Dermis microvascular lymphatic vessel endothelial cell (primary cell): ENCODE data around the gene CDCA3. TPM values are rescaled to one million over a fixed set of nuclear protein-coding genes. Genes with fewer than 3 reads are reported as not detected.

ENCODE experiments used
- DNase-seq, 2 donors: peaks; one replicate each; pipeline versions ENCODE4 v3.0.0 to v3.0.0-alpha.2; 2010; ENCODE audit warnings: low read depth in 2 of 2
- total RNA-seq: library from RNA; depleted of rRNA; stranded (reverse); fragments of >200 nt; gene quantifications from 2 replicates; pipeline ENCODE4 v1.2.1, GENCODE V29; 2014

Gene CDCA3
- total RNA-seq, 1 donor from 2014 or later: 11.8 TPM

GRCh38 chr12:6852651-6853354, 1.7 kb upstream of the CDCA3 start:
- peak in 1 of 2 donors; percentile 56 for DNase-seq

- peak; percentile 99 to 100 for DNase-seq
These were observed 1.0 kb upstream of the CDCA3 start, which contains the start of gene USP5 for GRCh38 chr12:6851921-6852650. Gene USP5, plus strand, starts transcription at chr12:6852150. Its CDS starts 30 bp downstream, at chr12:6852180.

- DNase-seq: no peak
These were observed 312 bp downstream of the CDCA3 start for GRCh38 chr12:6850796-6851152.

- DNase-seq: no peak
These were observed 1.0 kb downstream of the CDCA3 start for GRCh38 chr12:6849976-6850560.

- DNase-seq: no peak
These were observed 1.7 kb downstream of the CDCA3 start for GRCh38 chr12:6849427-6849826.

- no peak for DNase-seq
These were observed 3.4 kb downstream of the CDCA3 start for GRCh38 chr12:6847676-6848075.

- DNase-seq: no peak
These were observed 4.7 kb downstream of the CDCA3 start for GRCh38 chr12:6846316-6846869.

- DNase-seq: no peak
These were observed 5.7 kb downstream of the CDCA3 start for GRCh38 chr12:6845395-6845794.

GRCh38 chr12:6843118-6843902, 7.8 kb downstream of the CDCA3 start:
- DNase-seq: peak in 1 of 2 donors; percentile 16

- no peak for DNase-seq
These were observed 9.0 kb downstream of the CDCA3 start for GRCh38 chr12:6842075-6842474.

GRCh38 chr12:6840761-6841515, 10.1 kb downstream of the CDCA3 start, which contains the start of gene GNB3:
Gene GNB3, plus strand, starts transcription at chr12:6840925. Its CDS starts 363 bp downstream, at chr12:6841288.
- DNase-seq: no peak

GRCh38 chr12:6840330-6840729, 10.8 kb downstream of the CDCA3 start:
- no peak for DNase-seq

GRCh38 chr12:6839482-6840201, 11.4 kb downstream of the CDCA3 start:
- no peak for DNase-seq

- DNase-seq: no peak
These were observed 12.2 kb downstream of the CDCA3 start for GRCh38 chr12:6838854-6839253.

GRCh38 chr12:6837370-6838060, 13.6 kb downstream of the CDCA3 start:
- no peak for DNase-seq

GRCh38 chr12:6836851-6837250, 14.2 kb downstream of the CDCA3 start:
- DNase-seq: no peak

GRCh38 chr12:6834873-6835272, 16.2 kb downstream of the CDCA3 start:
- DNase-seq: no peak

- no peak for DNase-seq
These were observed 16.8 kb downstream of the CDCA3 start for GRCh38 chr12:6834254-6834653.

GRCh38 chr12:6833189-6833890, 17.7 kb downstream of the CDCA3 start:
- DNase-seq: no peak
